ENCODE results near the gene SPOCD1.

The SPOCD1 gene

DNA sequence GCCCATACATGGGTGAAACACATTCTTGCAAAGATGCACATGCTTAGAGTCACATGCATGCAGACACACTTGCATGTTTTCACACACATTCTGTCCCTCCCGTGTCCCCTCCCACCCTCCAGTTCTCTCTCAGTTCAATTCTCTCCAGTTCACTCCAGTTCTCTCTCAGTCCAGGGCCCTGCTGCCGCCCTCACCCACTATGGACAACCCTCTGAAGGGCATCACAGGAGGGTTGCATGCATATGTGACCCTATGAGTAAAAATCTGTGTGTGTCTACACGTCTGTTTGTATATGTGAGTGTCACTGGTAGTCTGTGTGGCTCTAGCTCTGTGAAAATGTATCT is 29.9 kb downstream of the SPOCD1 start:
- no peak for DNase-seq

- no peak for DNase-seq
Observed at GRCh38 chr1:31785020-31785946, 30.5 kb downstream of the SPOCD1 start.

DNA sequence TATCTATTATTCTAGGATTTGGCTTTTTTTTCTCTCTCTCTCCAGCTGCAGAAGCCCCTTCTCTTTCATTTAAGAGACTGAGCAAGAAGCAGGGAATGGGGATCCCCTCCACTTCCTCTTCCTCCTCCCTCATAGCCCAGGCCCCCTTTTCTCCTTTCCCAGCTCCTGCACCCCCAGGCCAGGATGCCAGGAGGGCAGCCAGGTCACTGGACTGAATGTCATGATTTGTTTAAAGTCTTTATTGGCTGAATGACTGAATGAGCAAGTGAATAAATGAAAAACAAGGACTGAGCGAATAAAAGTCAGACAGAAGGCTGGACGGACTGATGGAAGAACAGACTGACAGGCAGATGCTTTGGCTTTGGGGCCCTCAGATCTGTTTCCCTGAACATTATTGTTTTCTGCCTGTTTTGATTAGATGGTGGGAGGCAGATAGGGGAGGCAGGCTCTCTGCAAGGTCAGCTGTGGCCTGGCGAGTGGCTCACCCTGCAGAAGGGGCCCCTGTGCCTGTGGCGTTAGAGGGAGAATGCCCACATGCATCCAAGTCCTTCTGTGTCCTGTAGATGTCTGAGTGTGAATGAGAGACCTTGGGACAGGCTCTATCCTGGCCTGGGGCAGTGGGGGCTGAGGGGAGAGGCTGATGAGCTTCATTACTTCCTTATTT is 31.3 kb downstream of the SPOCD1 start:
- DNase-seq = no peak

DNA sequence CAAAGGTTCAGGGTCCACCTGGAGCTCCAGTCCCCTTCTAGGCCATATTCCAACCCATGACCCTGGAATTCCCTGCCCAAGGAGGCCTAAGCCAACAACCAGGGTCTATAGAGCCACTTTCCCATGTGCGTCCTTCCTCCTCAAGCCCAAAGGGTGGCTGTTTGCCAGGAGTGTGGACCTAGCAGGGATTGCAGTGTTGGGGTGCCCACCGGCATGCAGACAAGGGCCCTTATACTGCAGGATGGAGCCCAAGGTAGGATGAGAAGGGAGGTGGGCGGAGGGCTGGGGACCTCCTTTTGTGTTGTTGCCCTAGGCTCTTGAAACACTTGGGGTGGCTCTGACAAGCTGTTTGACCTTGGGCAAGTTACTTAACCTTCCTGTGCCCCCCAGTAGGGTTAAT is 32.0 kb downstream of the SPOCD1 start:
- DNase-seq = no peak

GRCh38 chr1:31782421-31783410 is 33.1 kb downstream of the SPOCD1 start:
- DNase-seq = no peak

DNA sequence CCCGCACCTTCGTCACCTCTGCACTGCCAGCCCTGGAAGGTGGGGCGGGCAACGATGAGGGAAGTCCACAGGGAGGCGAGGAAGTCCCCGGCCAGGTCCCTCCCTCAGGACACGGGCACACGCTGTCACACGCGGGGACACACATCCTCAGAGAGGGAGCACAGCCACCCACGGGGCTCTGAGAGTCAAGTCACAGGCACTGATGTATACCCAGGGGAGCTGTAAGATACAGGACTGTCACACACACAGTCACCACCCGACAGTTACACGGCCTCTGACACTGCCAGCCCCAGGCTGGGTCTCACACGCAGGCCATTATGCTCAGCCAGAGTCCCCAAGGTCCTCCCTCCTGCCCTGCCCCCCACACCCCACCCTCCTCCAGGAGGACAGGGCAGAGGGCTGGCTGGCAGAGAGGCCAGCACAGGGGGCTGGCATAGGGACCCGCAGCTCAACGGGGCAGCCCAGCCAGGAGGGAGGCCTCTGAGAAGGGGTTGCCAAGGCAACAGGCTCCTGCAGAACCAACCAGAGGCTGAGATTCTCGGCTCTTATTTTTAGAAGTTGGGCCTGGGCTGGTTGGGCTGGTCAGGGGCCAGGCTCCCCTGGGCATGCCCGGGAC is 34.0 kb downstream of the SPOCD1 start:
- DNase-seq = no peak

- no peak for DNase-seq
Observed at GRCh38 chr1:31781138-31781755, 34.6 kb downstream of the SPOCD1 start.

- no peak for DNase-seq
Observed at GRCh38 chr1:31780632-31781031, 35.2 kb downstream of the SPOCD1 start.

- DNase-seq = no peak
Observed at GRCh38 chr1:31779687-31780086, 36.1 kb downstream of the SPOCD1 start.

DNA sequence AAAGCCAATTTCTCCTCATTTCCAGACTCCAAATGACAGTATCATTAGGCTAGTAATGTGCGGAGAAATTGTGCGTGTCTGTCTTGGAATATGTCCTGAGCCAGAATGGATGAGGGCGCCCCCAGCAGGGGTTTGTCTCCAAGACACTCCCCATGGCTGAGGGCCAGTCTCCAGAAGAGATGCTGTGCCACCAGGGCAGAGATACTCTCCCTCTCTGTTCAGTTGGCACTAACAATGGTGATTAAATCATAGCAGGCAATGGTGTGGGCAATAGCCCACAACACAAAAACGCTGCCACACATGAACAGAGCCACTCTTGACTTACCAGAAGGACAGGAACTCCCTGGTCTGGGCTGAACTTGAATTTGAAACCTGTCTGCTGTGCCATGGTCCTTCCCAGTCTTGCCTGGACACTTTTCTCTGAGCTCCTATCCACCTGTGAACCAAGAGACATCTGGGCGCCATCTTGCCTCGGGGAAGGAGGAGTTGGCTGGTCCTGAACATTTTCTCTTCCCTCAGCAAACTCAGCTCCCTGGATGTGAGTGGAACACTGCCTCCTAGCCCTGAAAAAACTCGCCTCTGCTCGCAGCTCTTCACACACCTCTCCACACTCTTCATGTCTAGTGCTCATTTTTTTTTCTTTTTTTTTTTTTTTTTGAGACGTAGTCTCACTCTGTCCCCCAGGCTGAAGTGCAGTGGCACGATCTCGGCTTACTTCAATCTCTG is 36.9 kb downstream of the SPOCD1 start:
- DNase-seq = no peak

- no peak for DNase-seq
Observed at GRCh38 chr1:31776516-31776915, 39.3 kb downstream of the SPOCD1 start.

DNA sequence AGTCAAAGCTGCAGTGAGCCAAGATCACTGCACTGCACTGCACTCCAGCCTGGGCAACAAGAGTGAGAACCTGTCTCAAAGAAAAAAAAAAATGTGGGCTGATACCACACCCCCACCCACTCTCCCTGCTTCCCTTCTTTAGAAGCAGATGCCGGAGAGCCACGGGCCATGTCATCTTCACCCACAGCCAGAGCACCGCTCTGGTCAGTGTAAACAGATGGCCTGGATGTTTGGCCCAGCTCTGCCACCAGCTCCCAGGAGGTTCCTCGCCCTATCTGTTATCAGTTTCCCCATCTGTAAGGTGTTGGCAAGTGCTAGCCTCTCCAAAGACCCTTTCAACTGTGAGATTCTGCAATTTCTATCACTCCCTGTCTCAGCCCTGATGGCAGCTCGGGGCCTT is 39.8 kb downstream of the SPOCD1 start:
- DNase-seq = no peak

- DNase-seq = no peak
Observed at GRCh38 chr1:31775210-31775999, 40.4 kb downstream of the SPOCD1 start.

- no peak for DNase-seq
Observed at GRCh38 chr1:31774495-31774894, 41.3 kb downstream of the SPOCD1 start.

DNA sequence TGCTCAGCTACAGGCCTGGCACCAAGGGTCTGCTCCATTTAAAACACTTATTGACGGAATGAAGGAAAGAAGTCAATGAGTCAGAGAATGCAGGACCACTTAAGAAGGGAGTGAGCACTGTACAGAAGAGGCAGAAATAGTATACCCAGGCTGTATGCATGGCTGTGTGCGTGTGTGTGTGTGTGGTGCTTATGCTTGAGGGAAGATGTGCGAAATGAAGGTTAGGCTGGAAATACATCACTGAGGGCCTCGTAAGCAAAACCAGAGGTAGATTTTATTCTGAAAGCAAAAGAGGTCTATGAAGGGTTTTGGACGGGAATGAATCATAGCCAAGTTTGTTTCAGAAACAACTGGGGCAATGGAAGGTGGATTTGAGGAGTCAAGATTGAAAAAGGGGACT is 42.0 kb downstream of the SPOCD1 start:
- no peak for DNase-seq

DNA sequence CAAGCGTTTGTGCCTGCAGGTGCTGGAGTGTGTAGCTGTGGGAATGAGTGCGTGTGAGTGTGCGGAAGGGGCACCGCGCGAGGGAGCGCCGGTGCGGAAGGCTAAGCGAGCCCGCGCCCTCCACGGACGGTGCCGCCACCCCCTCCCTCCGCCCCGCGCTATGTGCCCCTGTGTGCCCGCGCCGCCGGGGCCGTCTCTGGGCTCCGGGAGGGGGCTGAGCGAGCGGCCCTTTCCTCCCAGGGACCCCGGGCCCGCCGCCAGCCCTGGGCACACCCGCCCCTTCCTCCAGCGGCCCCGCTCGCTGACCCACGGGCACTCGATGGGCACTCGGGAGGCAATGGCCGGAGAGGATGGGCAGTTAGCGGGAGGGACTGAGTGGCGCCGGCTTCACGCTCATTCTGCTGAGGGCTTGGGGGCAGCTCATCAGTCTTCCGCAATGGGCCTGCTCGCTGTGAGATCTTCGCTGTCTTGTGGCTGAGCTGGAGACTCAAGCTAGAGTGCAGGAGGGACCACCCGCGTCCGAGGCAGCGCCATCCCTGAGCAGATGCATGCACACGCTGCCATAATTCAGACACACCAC is 43.1 kb downstream of the SPOCD1 start:
- DNase-seq = no peak

DNA sequence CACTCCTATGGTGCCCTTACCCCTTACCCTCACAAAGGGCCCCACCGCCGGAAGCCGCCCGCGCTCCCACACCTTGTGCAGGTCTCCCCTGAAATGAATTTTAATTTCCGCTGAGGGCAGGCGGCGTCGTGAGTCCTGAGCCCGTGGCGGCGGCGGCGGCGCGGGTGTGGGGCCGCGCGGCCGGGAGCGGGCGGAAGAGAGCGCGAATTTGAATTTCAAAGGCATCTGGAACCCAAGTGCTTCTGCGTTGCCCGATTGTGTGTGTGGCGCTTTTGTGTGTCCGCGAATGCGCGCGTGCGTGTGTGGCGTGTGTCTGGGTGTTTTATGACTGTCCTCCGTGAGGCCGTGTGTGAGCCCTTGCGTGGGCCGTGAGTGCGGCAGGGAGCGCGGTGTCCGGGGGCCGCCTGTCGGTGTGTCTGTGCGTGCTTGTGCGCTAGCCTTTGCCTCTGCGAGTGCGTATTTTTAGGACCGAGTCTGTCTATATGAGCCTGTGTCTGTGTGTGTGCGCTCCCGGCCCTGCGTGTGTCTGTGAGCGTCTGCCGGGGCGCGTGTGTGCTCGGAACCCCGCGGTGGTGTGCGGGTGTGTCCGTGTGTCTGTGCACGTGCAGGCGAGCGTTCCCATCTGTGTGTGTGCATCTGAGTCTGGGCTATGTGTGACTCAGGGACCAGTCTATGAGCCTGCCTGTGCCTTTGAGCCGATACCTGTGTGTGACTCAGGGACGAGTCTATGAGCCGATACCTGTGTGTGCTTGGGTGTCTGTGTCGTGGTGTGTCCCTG is 43.7 kb downstream of the SPOCD1 start:
- DNase-seq = peak; percentile 44

DNA sequence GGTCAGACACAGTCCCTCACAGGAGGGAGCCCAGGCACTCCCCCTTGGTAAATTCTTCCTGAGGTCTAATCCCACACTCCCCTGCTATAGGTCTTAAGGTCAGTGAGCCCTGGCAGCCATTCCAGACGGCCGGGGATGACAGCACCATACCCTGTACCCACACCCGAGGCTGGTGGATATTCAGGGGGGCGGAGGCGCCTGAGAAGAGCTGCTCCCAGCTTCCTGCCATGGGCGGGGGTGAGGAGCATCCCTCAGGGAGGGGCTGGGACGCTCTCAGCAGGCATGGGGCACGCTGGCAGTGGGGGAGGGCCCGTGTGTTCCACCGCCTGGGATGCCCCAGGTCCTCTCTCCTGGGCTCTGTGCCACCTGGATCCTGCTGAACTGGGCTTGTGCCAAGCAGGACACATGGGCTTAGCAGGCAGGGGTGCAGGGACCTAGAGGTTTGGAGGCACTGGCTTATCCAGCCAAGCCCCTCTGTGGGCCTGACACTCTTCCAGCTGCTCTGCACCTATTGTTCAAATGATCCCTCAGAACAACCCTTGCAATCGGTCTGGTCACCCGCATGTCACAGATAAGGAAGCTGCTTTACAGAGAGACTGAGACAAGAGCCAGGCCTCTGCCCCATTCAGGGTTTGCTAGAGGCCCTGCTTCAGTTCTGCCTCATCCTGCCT is 46.0 kb downstream of the SPOCD1 start:
- no peak for DNase-seq

Measured in CD4-positive, alpha-beta T cell treated with Interleukin-10 for 1 hour (primary cell).